ENCODE measurements around the gene RSPH4A.
A peak's percentile ranks its signal among the peaks of the same experiment; 100 is the strongest.

Gene RSPH4A

DNA sequence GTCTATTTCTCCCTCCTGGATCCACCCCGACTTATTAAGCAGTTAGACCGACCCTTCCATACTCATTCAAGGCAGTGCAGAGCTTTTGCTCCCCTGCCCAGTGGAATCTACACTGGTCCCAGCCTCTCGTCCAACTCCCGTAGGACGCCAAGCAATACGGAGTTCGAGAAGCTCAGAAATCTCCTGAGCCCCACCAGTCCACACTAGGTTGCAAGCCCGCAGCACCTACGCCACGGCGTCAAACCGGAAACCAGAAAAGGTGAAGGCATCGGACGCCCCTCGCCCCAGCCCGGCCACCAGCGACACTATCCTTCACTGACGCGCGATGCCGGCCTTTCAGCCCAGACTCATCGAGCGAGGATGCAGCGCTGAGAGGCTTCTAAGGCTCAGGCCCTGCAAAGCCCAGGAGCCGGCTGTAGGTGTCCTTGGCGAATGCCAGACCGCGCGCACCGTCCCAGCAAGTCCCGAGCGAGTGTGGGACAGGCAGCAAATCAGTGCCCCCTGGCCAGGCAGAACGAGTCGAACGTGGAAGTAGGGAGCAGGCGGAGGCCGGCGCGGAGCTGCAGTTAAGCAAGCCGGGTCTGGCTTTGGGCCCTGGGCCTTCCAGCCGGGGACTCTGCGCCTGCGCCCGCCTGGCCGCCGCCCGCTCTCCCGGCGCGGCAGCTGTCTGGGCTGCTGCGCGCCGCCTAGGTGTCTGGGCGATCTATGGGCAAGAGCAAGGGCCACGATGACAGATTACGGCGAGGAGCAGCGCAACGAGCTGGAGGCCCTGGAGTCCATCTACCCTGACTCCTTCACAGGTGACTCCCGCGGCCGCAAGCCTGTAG, 45.2 kb upstream of the RSPH4A start, which contains the start of gene RWDD1:
TSS of gene RWDD1 (plus strand) at position 649 of the 827 bp plus-strand sequence. CDS start at position 728, 79 bp downstream.
- Histone ChIP-seq H3K4me3 (ENCODE audit: low read length) (peak within 1 kb of the TSS; percentile 90), H3K9me3 (ENCODE audit: insufficient read depth, low read length) (no peaks in the 10 kb centered on the region), H3K79me2 (ENCODE audit: low read length) (peaks cover 54% of the 10 kb centered on the region), H3K27me3 (ENCODE audit: low read depth, low read length) (no peaks in the 10 kb centered on the region), H3K36me3 (replicated peaks; ENCODE audit: low read depth, low read length) (peaks cover 3% of the 10 kb centered on the region), H4K20me1 (ENCODE audit: insufficient read depth, low read length) (no peaks in the 10 kb centered on the region), H3K4me1 (ENCODE audit: low read length) (peaks cover 25% of the 10 kb centered on the region), H3K4me2 (ENCODE audit: low read length) (peak within 1 kb of the TSS; percentile 89), H3K27ac (ENCODE audit: low read length) (peak within 1 kb of the TSS; percentile 71), H3K9ac (ENCODE audit: low read length) (peak within 1 kb of the TSS; percentile 84), H2AFZ (ENCODE audit: low read depth, low read length) (peak within 1 kb of the TSS; percentile 89)
- TF ChIP-seq EZH2phosphoT487 (IDR thresholded peaks at IDR 0.05; ENCODE audit: low read depth) (no peak), CTCF (IDR thresholded peaks at IDR 0.05; ENCODE audit: low read depth, low read length) (no peak)

- no peaks in the 10 kb centered on the region for H3K27me3 ChIP-seq (ENCODE audit: low read depth, low read length)
- peak overlapping the region; percentile 71 for H3K27ac ChIP-seq (ENCODE audit: low read length)
- no peaks in the 10 kb centered on the region for H4K20me1 ChIP-seq (ENCODE audit: insufficient read depth, low read length)
- H3K36me3 ChIP-seq (replicated peaks; ENCODE audit: low read depth, low read length): peaks cover 6% of the 10 kb centered on the region
- H3K4me3 ChIP-seq (ENCODE audit: low read length): peak overlapping the region; percentile 90
- peak overlapping the region; percentile 89 for H3K4me2 ChIP-seq (ENCODE audit: low read length)
- peaks cover 25% of the 10 kb centered on the region for H3K4me1 ChIP-seq (ENCODE audit: low read length)
- peak overlapping the region; percentile 84 for H3K9ac ChIP-seq (ENCODE audit: low read length)
- peaks cover 60% of the 10 kb centered on the region for H3K79me2 ChIP-seq (ENCODE audit: low read length)
- TF ChIP-seq EZH2phosphoT487 (IDR thresholded peaks at IDR 0.05; ENCODE audit: low read depth) (no peak), CTCF (IDR thresholded peaks at IDR 0.05; ENCODE audit: low read depth, low read length) (no peak)
- H2AFZ ChIP-seq (ENCODE audit: low read depth, low read length): 0 out of 2 replicates have a peak overlapping the region, but pooled peaks have one; percentile 14
- H3K9me3 ChIP-seq (ENCODE audit: insufficient read depth, low read length): no peaks in the 10 kb centered on the region
These were observed 44.6 kb upstream of the RSPH4A start for GRCh38 chr6:116571683-116572000.

DNA sequence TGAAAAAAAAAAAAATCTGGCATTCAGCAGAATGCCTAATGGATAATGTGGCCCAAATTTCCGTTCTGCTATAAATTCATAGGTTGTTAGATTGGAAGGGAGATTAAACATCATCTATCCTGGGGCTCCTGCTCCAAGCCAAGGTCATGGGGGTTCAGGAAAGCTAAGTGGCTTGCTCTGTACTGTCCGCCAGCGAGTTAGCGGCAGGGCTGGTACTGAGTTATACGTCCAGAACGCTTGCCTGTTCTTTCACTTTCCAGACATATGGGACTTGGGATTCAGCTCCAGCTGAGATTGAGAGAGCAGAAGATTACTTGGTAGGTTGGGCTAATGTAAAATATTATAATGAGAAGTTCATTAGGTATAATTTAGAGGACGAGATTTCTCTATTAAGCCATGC, 44.1 kb upstream of the RSPH4A start:
- TF ChIP-seq EZH2phosphoT487 (IDR thresholded peaks at IDR 0.05; ENCODE audit: low read depth): no peak
- no peak for TF ChIP-seq CTCF (IDR thresholded peaks at IDR 0.05; ENCODE audit: low read depth, low read length)
- no peaks in the 10 kb centered on the region for H3K9me3 ChIP-seq (ENCODE audit: insufficient read depth, low read length)
- H3K4me1 ChIP-seq (ENCODE audit: low read length): peaks cover 25% of the 10 kb centered on the region
- peaks cover 65% of the 10 kb centered on the region for H3K79me2 ChIP-seq (ENCODE audit: low read length)
- H3K4me2 ChIP-seq (ENCODE audit: low read length): peak overlapping the region; percentile 89
- H3K27ac ChIP-seq (ENCODE audit: low read length): peak overlapping the region; percentile 71
- no peak overlapping the region for H2AFZ ChIP-seq (ENCODE audit: low read depth, low read length)
- peaks cover 9% of the 10 kb centered on the region for H3K36me3 ChIP-seq (replicated peaks; ENCODE audit: low read depth, low read length)
- peak overlapping the region; percentile 90 for H3K4me3 ChIP-seq (ENCODE audit: low read length)
- H4K20me1 ChIP-seq (ENCODE audit: insufficient read depth, low read length): no peaks in the 10 kb centered on the region
- no peaks in the 10 kb centered on the region for H3K27me3 ChIP-seq (ENCODE audit: low read depth, low read length)
- H3K9ac ChIP-seq (ENCODE audit: low read length): peak overlapping the region; percentile 84

- Histone ChIP-seq H3K27me3 (ENCODE audit: low read depth, low read length) (no peaks in the 10 kb centered on the region), H4K20me1 (ENCODE audit: insufficient read depth, low read length) (no peaks in the 10 kb centered on the region), H3K4me3 (ENCODE audit: low read length) (no peak overlapping the region), H3K27ac (ENCODE audit: low read length) (no peak overlapping the region), H3K79me2 (ENCODE audit: low read length) (peaks cover 75% of the 10 kb centered on the region), H3K36me3 (replicated peaks; ENCODE audit: low read depth, low read length) (peaks cover 11% of the 10 kb centered on the region), H3K9me3 (ENCODE audit: insufficient read depth, low read length) (no peaks in the 10 kb centered on the region), H2AFZ (ENCODE audit: low read depth, low read length) (no peak overlapping the region), H3K4me2 (ENCODE audit: low read length) (no peak overlapping the region), H3K4me1 (ENCODE audit: low read length) (peaks cover 10% of the 10 kb centered on the region), H3K9ac (ENCODE audit: low read length) (no peak overlapping the region)
- TF ChIP-seq EZH2phosphoT487 (IDR thresholded peaks at IDR 0.05; ENCODE audit: low read depth): no peak
- no peak for TF ChIP-seq CTCF (IDR thresholded peaks at IDR 0.05; ENCODE audit: low read depth, low read length)
These were observed 41.1 kb upstream of the RSPH4A start for GRCh38 chr6:116575227-116575626.
